OCI-LY7 (cell line): ENCODE results near the gene TMEM115. TPM values are rescaled to one million over a fixed set of nuclear protein-coding genes. Genes with fewer than 3 reads are reported as not detected.

Experiments
- BruUV-seq: library from RNA; stranded (reverse); fragments of 400-500 nt; replicated peaks from 2 replicates; lab custom pipeline; 2021; lab: Mats Ljungman, UMichigan
- CTCF ChIA-PET: fragments of 300-600 bp; sonication (Branson Sonifier 250); formaldehyde crosslinking; loops from one replicate; lab custom pipeline; 2022; ENCODE audit warnings: antibody characterized with exemption; ENCODE audit not compliant: unreplicated experiment; lab: Charles Lee
- POLR2A ChIA-PET: fragments of 300-600 bp; sonication (Branson Sonifier 250); formaldehyde crosslinking; loops from one replicate; lab custom pipeline; 2022; ENCODE audit warnings: antibody characterized with exemption; lab: Charles Lee
- DNase-seq: peaks from one replicate; pipeline ENCODE4 v3.0.0-alpha.2; 2015; ENCODE audit warnings: low spot score
- H2AFZ ChIP-seq: fragments of 200-600 bp; sonication (generic), shearing (Covaris generic); 2 replicates; pipeline ENCODE4 v1.6.1; 2014; ENCODE audit warnings: mild to moderate bottlenecking, antibody characterized with exemption, low read length, moderate library complexity
- H3K27ac ChIP-seq: fragments of 200-600 bp; sonication (generic); 2 replicates; pipeline ENCODE4 v1.5.1; 2014; ENCODE audit warnings: mixed run types, low read depth, mild to moderate bottlenecking, moderate library complexity, low read length, inconsistent platforms; ENCODE audit not compliant: poor library complexity, severe bottlenecking
- H3K36me3 ChIP-seq: fragments of 200-600 bp; sonication (generic); 2 replicates; pipeline ENCODE4 v1.6.1; 2014; ENCODE audit warnings: mild to moderate bottlenecking, antibody characterized with exemption, low read length, moderate library complexity, mixed read lengths; ENCODE audit not compliant: insufficient read depth
- H3K4me1 ChIP-seq: fragments of 200-600 bp; sonication (generic); 2 replicates; pipeline ENCODE4 v1.5.1; 2014; ENCODE audit warnings: mild to moderate bottlenecking, low read length; ENCODE audit not compliant: insufficient read depth, poor library complexity, severe bottlenecking
- H3K4me2 ChIP-seq: fragments of 200-600 bp; sonication (generic); 2 replicates; pipeline ENCODE4 v1.6.1; 2014; ENCODE audit warnings: mild to moderate bottlenecking, low read length
- H3K4me3 ChIP-seq: fragments of 200-600 bp; sonication (generic); 2 replicates; pipeline ENCODE4 v1.5.1; 2014; ENCODE audit warnings: mild to moderate bottlenecking, low read depth, low read length; ENCODE audit not compliant: poor library complexity, severe bottlenecking
- H3K79me2 ChIP-seq: fragments of 200-600 bp; sonication (generic); 2 replicates; pipeline ENCODE4 v1.6.1; 2016; ENCODE audit warnings: low read depth, mild to moderate bottlenecking, low read length, moderate library complexity, mixed read lengths; ENCODE audit not compliant: insufficient read depth
- H3K9me2 ChIP-seq: fragments of 200-600 bp; sonication (generic); 2 replicates; pipeline ENCODE4 v1.6.1; 2016; ENCODE audit warnings: mild to moderate bottlenecking, low read length, mixed read lengths; ENCODE audit not compliant: insufficient read depth
- H3K9me3 ChIP-seq: fragments of 200-600 bp; sonication (generic); 2 replicates; pipeline ENCODE4 v1.6.1; 2014; ENCODE audit warnings: mild to moderate bottlenecking, mixed run types, low read length, mixed read lengths
- H4K20me1 ChIP-seq: fragments of 200-600 bp; sonication (generic); 2 replicates; pipeline ENCODE4 v1.6.1; 2014; ENCODE audit warnings: mild to moderate bottlenecking, antibody characterized with exemption, low read length, moderate library complexity, mixed read lengths; ENCODE audit not compliant: insufficient read depth
- EZH2phosphoT487 ChIP-seq: fragments of 200-600 bp; sonication (generic); IDR thresholded peaks from 2 replicates; pipeline ENCODE4 v1.6.1; 2018; ENCODE audit warnings: low read depth, borderline replicate concordance, mild to moderate bottlenecking, mixed run types, antibody characterized with exemption, low read length, moderate library complexity, mixed read lengths
- intact Hi-C: fragments of 100-400 bp; cut with micrococcal nuclease; formaldehyde crosslinking; loops from one replicate; pipeline ENCODE4 v1.10.0; 2022; ENCODE audit not compliant: unreplicated experiment
- total RNA-seq, 2 experiments: library from RNA; depleted of rRNA in 1 of 2; stranded (reverse); fragments of >200 nt in 1 of 2; shearing (Covaris generic) in 1 of 2; gene quantifications; 2 replicates each; pipeline ENCODE4 v1.2.3, GENCODE V29; 2014 to 2022
- TF ChIP-seq, protein P1 (sequence below): fragments of 200-600 bp; sonication (generic); conservative IDR thresholded peaks from 2 replicates; pipeline ENCODE4 v1.5.1; 2014; ENCODE audit warnings: mild to moderate bottlenecking, antibody characterized with exemption, low read length, moderate library complexity, mixed read lengths

The TMEM115 gene
- total RNA-seq, 2 experiments from 2014 or later: 16.2 to 18.9 TPM

- Histone ChIP-seq H3K79me2 (no peaks in the 10 kb centered on the region), H3K4me1 (peaks cover 7% of the 10 kb centered on the region), H4K20me1 (no peaks in the 10 kb centered on the region), H3K4me2 (peak overlapping the region; percentile 92), H3K27ac (no peak overlapping the region), H3K36me3 (no peaks in the 10 kb centered on the region), H2AFZ (peak overlapping the region; percentile 91), H3K9me3 (no peaks in the 10 kb centered on the region), H3K9me2 (no peaks in the 10 kb centered on the region), H3K4me3 (peak overlapping the region; percentile 72)
- no TSS peak for BruUV-seq
- intact Hi-C loops: no loop called here
- no peak for TF ChIP-seq EZH2phosphoT487
- TF ChIP-seq, protein P1, sequence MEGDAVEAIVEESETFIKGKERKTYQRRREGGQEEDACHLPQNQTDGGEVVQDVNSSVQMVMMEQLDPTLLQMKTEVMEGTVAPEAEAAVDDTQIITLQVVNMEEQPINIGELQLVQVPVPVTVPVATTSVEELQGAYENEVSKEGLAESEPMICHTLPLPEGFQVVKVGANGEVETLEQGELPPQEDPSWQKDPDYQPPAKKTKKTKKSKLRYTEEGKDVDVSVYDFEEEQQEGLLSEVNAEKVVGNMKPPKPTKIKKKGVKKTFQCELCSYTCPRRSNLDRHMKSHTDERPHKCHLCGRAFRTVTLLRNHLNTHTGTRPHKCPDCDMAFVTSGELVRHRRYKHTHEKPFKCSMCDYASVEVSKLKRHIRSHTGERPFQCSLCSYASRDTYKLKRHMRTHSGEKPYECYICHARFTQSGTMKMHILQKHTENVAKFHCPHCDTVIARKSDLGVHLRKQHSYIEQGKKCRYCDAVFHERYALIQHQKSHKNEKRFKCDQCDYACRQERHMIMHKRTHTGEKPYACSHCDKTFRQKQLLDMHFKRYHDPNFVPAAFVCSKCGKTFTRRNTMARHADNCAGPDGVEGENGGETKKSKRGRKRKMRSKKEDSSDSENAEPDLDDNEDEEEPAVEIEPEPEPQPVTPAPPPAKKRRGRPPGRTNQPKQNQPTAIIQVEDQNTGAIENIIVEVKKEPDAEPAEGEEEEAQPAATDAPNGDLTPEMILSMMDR: 0 out of 2 replicates have a peak, but pooled peaks have one; percentile 39
- peak; percentile 95 for DNase-seq
- ChIA-PET CTCF (interaction anchor here (0.8 kb wide), 1 partner anchor 177 kb away, joined by 3 read pairs; no protein-coding TSS in a partner anchor), POLR2A (interaction anchor here (0.6 to 0.8 kb wide), 4 partner anchors 11 to 360 kb away, joined by 3 to 5 read pairs (median 4); no protein-coding TSS in a partner anchor)
Measured at GRCh38 chr3:50365080-50365841, 5.9 kb upstream of the TMEM115 start.

- peak overlapping the region; percentile 72 for H3K4me3 ChIP-seq
- no peaks in the 10 kb centered on the region for H3K9me3 ChIP-seq
- TF ChIP-seq, protein P1: no peak
- no peak for TF ChIP-seq EZH2phosphoT487
- H3K79me2 ChIP-seq: no peaks in the 10 kb centered on the region
- H3K27ac ChIP-seq: no peak overlapping the region
- no peak for DNase-seq
- no TSS peak for BruUV-seq
- peak overlapping the region; percentile 92; the same call in 1 of the 2 replicates for H3K4me2 ChIP-seq
- ChIA-PET CTCF (interaction anchor here (0.6 kb wide), 2 partner anchors 15 to 204 kb away, joined by 4 to 5 read pairs; partner anchors contain the start of gene HEMK1), POLR2A (no interaction called here)
- H4K20me1 ChIP-seq: no peaks in the 10 kb centered on the region
- H3K36me3 ChIP-seq: no peaks in the 10 kb centered on the region
- no peaks in the 10 kb centered on the region for H3K9me2 ChIP-seq
- no peak overlapping the region for H2AFZ ChIP-seq
- H3K4me1 ChIP-seq: peaks cover 13% of the 10 kb centered on the region
- intact Hi-C loops: no loop called here
Measured at GRCh38 chr3:50364573-50365079, 5.3 kb upstream of the TMEM115 start.
